ENCODE measurements around the gene BPIFA3. TPM values are rescaled to one million over a fixed set of nuclear protein-coding genes. Genes with fewer than 3 reads are reported as not detected.

BPIFA3 gene
- total RNA-seq, 1 donor from 2014 or later, result not detected

- H3K36me3 ChIP-seq, result no peaks in the 10 kb centered on the region
- no peaks in the 10 kb centered on the region for H3K4me1 ChIP-seq
- no peaks in the 10 kb centered on the region for H3K9me3 ChIP-seq
- ATAC-seq (no peak), DNase-seq (no peak)
- no peak overlapping the region for H3K4me3 ChIP-seq
- no peaks in the 10 kb centered on the region for H3K27me3 ChIP-seq (ENCODE audit: low read depth)
- no peak overlapping the region for H3K27ac ChIP-seq
- TF ChIP-seq CTCF (IDR thresholded peaks at IDR 0.05), result no peak
- intact Hi-C loops (cut with DNase I), result no loop called here
Observed at GRCh38 chr20:33176101-33176500, 41.1 kb upstream of the BPIFA3 start.

- Histone ChIP-seq H3K4me3 (no peak overlapping the region), H3K36me3 (no peaks in the 10 kb centered on the region), H3K27ac (no peak overlapping the region), H3K4me1 (no peaks in the 10 kb centered on the region), H3K9me3 (no peaks in the 10 kb centered on the region), H3K27me3 (ENCODE audit: low read depth) (no peaks in the 10 kb centered on the region)
- intact Hi-C loops (cut with DNase I), result no loop called here
- ATAC-seq, result peak in 1 of 2 donors; percentile 11
- no peak for DNase-seq
- TF ChIP-seq CTCF (IDR thresholded peaks at IDR 0.05), result no peak
Observed at GRCh38 chr20:33177866-33178265, 39.3 kb upstream of the BPIFA3 start.

GRCh38 chr20:33178726-33179125 lies 38.4 kb upstream of the BPIFA3 start:
- Histone ChIP-seq H3K4me3 (no peak overlapping the region), H3K4me1 (no peaks in the 10 kb centered on the region), H3K36me3 (no peaks in the 10 kb centered on the region), H3K27ac (no peak overlapping the region), H3K9me3 (no peaks in the 10 kb centered on the region), H3K27me3 (ENCODE audit: low read depth) (no peaks in the 10 kb centered on the region)
- no peak for TF ChIP-seq CTCF (IDR thresholded peaks at IDR 0.05)
- DNase-seq (no peak), ATAC-seq (peak; percentile 81 to 86)
- intact Hi-C loops (cut with DNase I), result no loop called here

GRCh38 chr20:33180169-33180568 lies 37.0 kb upstream of the BPIFA3 start:
- Histone ChIP-seq H3K27me3 (ENCODE audit: low read depth) (no peaks in the 10 kb centered on the region), H3K4me3 (no peak overlapping the region), H3K27ac (no peak overlapping the region), H3K36me3 (no peaks in the 10 kb centered on the region), H3K4me1 (no peaks in the 10 kb centered on the region), H3K9me3 (no peaks in the 10 kb centered on the region)
- intact Hi-C loops (cut with DNase I), result no loop called here
- ATAC-seq, result no peak
- no peak for DNase-seq
- no peak for TF ChIP-seq CTCF (IDR thresholded peaks at IDR 0.05)

GRCh38 chr20:33181482-33182093 lies 35.6 kb upstream of the BPIFA3 start:
- H3K4me1 ChIP-seq, result no peaks in the 10 kb centered on the region
- DNase-seq (no peak), ATAC-seq (peak in 1 of 2 donors; percentile 6)
- H3K9me3 ChIP-seq, result no peaks in the 10 kb centered on the region
- TF ChIP-seq CTCF (IDR thresholded peaks at IDR 0.05), result no peak
- H3K36me3 ChIP-seq, result no peaks in the 10 kb centered on the region
- H3K27ac ChIP-seq, result no peak overlapping the region
- no peaks in the 10 kb centered on the region for H3K27me3 ChIP-seq (ENCODE audit: low read depth)
- intact Hi-C loops (cut with DNase I), result no loop called here
- H3K4me3 ChIP-seq, result no peak overlapping the region
